HepG2 (cell line): ENCODE data around the gene AADACL4. TPM values are rescaled to one million over a fixed set of nuclear protein-coding genes. Genes with fewer than 3 reads are reported as not detected.

Experiments
- ATAC-seq: fragments of 200-7000 bp; cut with Tn5 transposase; 3 replicates; pipeline ENCODE4 v1.9.1; 2020; ENCODE audit warnings: mild to moderate bottlenecking, moderate library complexity
- BruUV-seq: library from RNA; stranded (reverse); fragments of 400-500 nt; replicated peaks from 2 replicates; lab custom pipeline; 2021; lab: Mats Ljungman, UMichigan
- CTCF ChIA-PET: fragments of 300-600 bp; formaldehyde crosslinking; extraction: SDS; loops from one replicate; lab custom pipeline; 2021; ENCODE audit warnings: low total read pairs, inconsistent platforms, low intra/inter-chr PET ratio; lab: Yijun Ruan, JAX
- POLR2A ChIA-PET: fragments of 350-600 bp; sonication (Branson Sonifier 250); formaldehyde crosslinking; loops from one replicate; lab custom pipeline; 2020; ENCODE audit warnings: antibody characterized with exemption, inconsistent platforms; lab: Yijun Ruan, JAX
- DNase-seq: peaks from one replicate; pipeline ENCODE4 v3.0.0-alpha.2; 2015; ENCODE audit warnings: low spot score
- FAIRE-seq: peaks from 3 replicates; lab custom pipeline; 2011; peaks lifted over from hg19 to GRCh38; lab: Jason Lieb, UNC
- H2AFZ ChIP-seq: one replicate; pipeline ENCODE4 v1.6.1; 2011; ENCODE audit warnings: low read length, inconsistent platforms
- H3K27ac ChIP-seq: fragments of 300-600 bp; 3 replicates; pipeline ENCODE4 v1.8.0; 2011; ENCODE audit warnings: mixed run types, mild to moderate bottlenecking, mixed read lengths, low read length, inconsistent platforms; ENCODE audit not compliant: insufficient read depth; ENCODE audit errors: extremely low read length
- H3K27me3 ChIP-seq, 2 experiments: fragments of 200-600 bp in 1 of 2; 2 replicates in 1 of 2; 3 replicates in 1 of 2; pipeline versions ENCODE4 v1.6.0 to v1.8.0; 2011; ENCODE audit warnings: low read length in 2 of 2, mild to moderate bottlenecking in 2 of 2, moderate library complexity in 2 of 2, inconsistent platforms in 1 of 2; ENCODE audit not compliant: insufficient read depth in 2 of 2, control insufficient read depth in 1 of 2
- H3K36me3 ChIP-seq, 2 experiments: fragments of 200-600 bp in 1 of 2; replicated peaks in 1 of 2; 2 replicates in 1 of 2; 3 replicates in 1 of 2; pipeline versions ENCODE4 v1.5.1 to v1.8.0; 2011; ENCODE audit warnings: low read length in 2 of 2, inconsistent platforms in 1 of 2; ENCODE audit not compliant: insufficient read depth in 2 of 2, control insufficient read depth in 1 of 2
- H3K4me1 ChIP-seq: 2 replicates; pipeline ENCODE4 v1.5.1; 2012; ENCODE audit warnings: low read length, inconsistent platforms; ENCODE audit not compliant: insufficient read depth
- H3K4me2 ChIP-seq: 2 replicates; pipeline ENCODE4 v1.6.0; 2011; ENCODE audit warnings: low read depth, low read length, inconsistent platforms
- H3K4me3 ChIP-seq, 3 experiments: fragments of 200-600 bp in 1 of 3; sonication (generic), shearing (Covaris generic) in 1 of 3; replicated peaks in 1 of 3; 2 replicates each; pipeline ENCODE4 v1.5.1; 2011 to 2016; ENCODE audit warnings: low read length in 3 of 3, inconsistent platforms in 2 of 3, low read depth in 2 of 3, mild to moderate bottlenecking in 2 of 3, control low read depth in 1 of 3, mixed read lengths in 1 of 3; ENCODE audit not compliant: insufficient read depth in 1 of 3
- H3K79me2 ChIP-seq: one replicate; pipeline ENCODE4 v1.6.1; 2011; ENCODE audit warnings: low read length, inconsistent platforms; ENCODE audit not compliant: insufficient read depth
- H3K9ac ChIP-seq: 2 replicates; pipeline ENCODE4 v1.6.0; 2011; ENCODE audit warnings: mild to moderate bottlenecking, low read depth, low read length, inconsistent platforms; ENCODE audit not compliant: insufficient read depth
- H3K9me3 ChIP-seq: 2 replicates; pipeline ENCODE4 v1.5.1; 2012; ENCODE audit warnings: mild to moderate bottlenecking, low read length
- H4K20me1 ChIP-seq: 2 replicates; pipeline ENCODE4 v1.6.0; 2011; ENCODE audit warnings: inconsistent platforms, mild to moderate bottlenecking, low read length, moderate library complexity; ENCODE audit not compliant: insufficient read depth
- ADNP ChIP-seq: sonication (generic); formaldehyde crosslinking; IDR thresholded peaks from 2 replicates; pipeline ENCODE4 v1.4.0; 2020; ENCODE audit warnings: missing genetic modification reagents
- ATF4 ChIP-seq, 2 experiments: fragments of 450-650 bp in 1 of 2; sonication (generic) in 1 of 2; formaldehyde crosslinking; IDR thresholded peaks; 2 replicates each; pipeline versions ENCODE4 v1.5.0 to v1.8.0; 2020 to 2022; ENCODE audit warnings: mild to moderate bottlenecking in 1 of 2, missing genetic modification reagents in 1 of 2
- BCL6 ChIP-seq: IDR thresholded peaks from 2 replicates; pipeline ENCODE4 v1.6.1; 2016; ENCODE audit warnings: missing genetic modification reagents, missing compliant biosample characterization
- CEBPB ChIP-seq: IDR thresholded peaks from 2 replicates; pipeline ENCODE4 v1.6.1; 2011; ENCODE audit warnings: low read depth, low read length, improper control_type of control experiment, borderline replicate concordance
- CEBPG ChIP-seq: IDR thresholded peaks from 2 replicates; pipeline ENCODE4 v1.6.1; 2016
- CHCHD3 ChIP-seq: sonication (generic); formaldehyde crosslinking; IDR thresholded peaks from 2 replicates; pipeline ENCODE4 v1.8.0; 2022; ENCODE audit warnings: mild to moderate bottlenecking, missing genetic modification reagents, moderate library complexity
- DNMT1 ChIP-seq: sonication (generic); formaldehyde crosslinking; IDR thresholded peaks from 2 replicates; pipeline ENCODE4 v1.5.1; 2020; ENCODE audit warnings: mild to moderate bottlenecking, missing genetic modification reagents
- FOXA1 ChIP-seq, 2 experiments: fragments of 450-650 bp in 1 of 2; sonication (generic) in 1 of 2; formaldehyde crosslinking in 1 of 2; IDR thresholded peaks; 2 replicates each; pipeline versions ENCODE4 v1.4.0 to v1.6.1; 2016 to 2020; ENCODE audit warnings: missing genetic modification reagents in 1 of 2
- HNRNPL ChIP-seq: fragments of 200-400 bp; formaldehyde crosslinking; IDR thresholded peaks from 2 replicates; pipeline ENCODE4 v1.6.1; 2017; ENCODE audit warnings: mild to moderate bottlenecking, low read depth, low read length
- MTA1 ChIP-seq: sonication (generic); formaldehyde crosslinking; IDR thresholded peaks from 2 replicates; pipeline ENCODE4 v1.4.0; 2020; ENCODE audit warnings: missing genetic modification reagents, mild to moderate bottlenecking, borderline replicate concordance
- MYC ChIP-seq: sonication (generic); formaldehyde crosslinking; IDR thresholded peaks from 2 replicates; pipeline ENCODE4 v1.9.0; 2021; ENCODE audit warnings: missing genetic modification reagents, borderline replicate concordance
- SAFB2 ChIP-seq: sonication (generic); formaldehyde crosslinking; IDR thresholded peaks from 2 replicates; pipeline ENCODE4 v1.5.1; 2020; ENCODE audit warnings: missing genetic modification reagents, low read depth, mild to moderate bottlenecking, borderline replicate concordance
- SALL2 ChIP-seq: sonication (generic); formaldehyde crosslinking; IDR thresholded peaks from 2 replicates; pipeline ENCODE4 v1.8.1; 2023; ENCODE audit warnings: mild to moderate bottlenecking, missing genetic modification reagents, inconsistent platforms
- SNAPC2 ChIP-seq: sonication (generic); formaldehyde crosslinking; IDR thresholded peaks from 2 replicates; pipeline ENCODE4 v1.8.1; 2022; ENCODE audit warnings: mild to moderate bottlenecking, missing genetic modification reagents
- TBL1XR1 ChIP-seq: fragments of 150-350 bp; IDR thresholded peaks from 2 replicates; pipeline ENCODE4 v1.6.1; 2014; ENCODE audit warnings: borderline replicate concordance, low read length; ENCODE audit not compliant: partially characterized antibody
- TFAP4 ChIP-seq: sonication (generic); IDR thresholded peaks from 2 replicates; pipeline ENCODE4 v1.6.1; 2016; ENCODE audit warnings: low read depth, borderline replicate concordance
- ZBTB20 ChIP-seq: sonication (generic); formaldehyde crosslinking; IDR thresholded peaks from 2 replicates; pipeline ENCODE4 v1.8.1; 2023; ENCODE audit warnings: missing genetic modification reagents, low read depth, mild to moderate bottlenecking, borderline replicate concordance
- ZFP41 ChIP-seq: sonication (generic); formaldehyde crosslinking; IDR thresholded peaks from 2 replicates; pipeline ENCODE4 v1.4.0; 2020; ENCODE audit warnings: mild to moderate bottlenecking, missing genetic modification reagents, borderline replicate concordance
- ZFX ChIP-seq: sonication (generic); formaldehyde crosslinking; IDR thresholded peaks from 2 replicates; pipeline ENCODE4 v1.4.0; 2020; ENCODE audit warnings: mild to moderate bottlenecking, low read depth, missing genetic modification reagents, moderate library complexity
- ZSCAN21 ChIP-seq: sonication (generic); formaldehyde crosslinking; IDR thresholded peaks from 2 replicates; pipeline ENCODE4 v1.8.0; 2022; ENCODE audit warnings: mild to moderate bottlenecking, missing genetic modification reagents, moderate library complexity, borderline replicate concordance
- WGBS: methylation state at CpG from one replicate; pipeline ENCODE4 v1.1.6; 2017; ENCODE audit warnings: low lambda C conversion rate; 5-methylcytosine and 5-hydroxymethylcytosine counted together
- in situ Hi-C: cut with HindIII; loops from 2 replicates; pipeline ENCODE4 v1.10.0; 2017; ENCODE audit warnings: low pct_unique_long_range_greater_than_20kb; ENCODE audit not compliant: extremely low pct_ligation_motif_present
- intact Hi-C: fragments of 100-400 bp; cut with micrococcal nuclease; formaldehyde crosslinking; loops from one replicate; pipeline ENCODE4 v1.10.0; 2022; ENCODE audit not compliant: unreplicated experiment
- polyA plus RNA-seq, 8 experiments: library from polyadenylated mRNA; depleted of rRNA in 3 of 8; stranded (reverse) in 7 of 8; unstranded in 1 of 8; fragments of >200 nt; fragmentation: Illumina TruSeq in 4 of 8; extraction: Trizol in 4 of 8; gene quantifications; 2 replicates each; pipeline versions ENCODE4 v1.2.1 to v1.2.3, GENCODE V29; 2011 to 2016; ENCODE audit warnings: low read depth in 4 of 8, missing spikeins in 1 of 8, mixed read lengths in 1 of 8; ENCODE audit not compliant: insufficient read depth in 1 of 8
- total RNA-seq, 5 experiments: library from RNA; depleted of rRNA; stranded (reverse); fragments of >200 nt; fragmentation: Illumina TruSeq; extraction: Trizol; gene quantifications; 2 replicates each; pipeline ENCODE4 v1.2.3, GENCODE V29; 2016; ENCODE audit warnings: low read depth in 1 of 5
- TF ChIP-seq, protein P1 (sequence below): IDR thresholded peaks from 2 replicates; pipeline ENCODE4 v1.6.1; 2016
- TF ChIP-seq, protein P2 (sequence below): sonication (generic); formaldehyde crosslinking; IDR thresholded peaks from 2 replicates; pipeline ENCODE4 v1.5.0; 2020; ENCODE audit warnings: mild to moderate bottlenecking, missing genetic modification reagents

AADACL4 gene
- total and polyA plus RNA-seq, 2 of the 13 experiments (the other 11 are each of a cell fraction or from before 2014, with no cell fraction given), result not detected

DNA sequence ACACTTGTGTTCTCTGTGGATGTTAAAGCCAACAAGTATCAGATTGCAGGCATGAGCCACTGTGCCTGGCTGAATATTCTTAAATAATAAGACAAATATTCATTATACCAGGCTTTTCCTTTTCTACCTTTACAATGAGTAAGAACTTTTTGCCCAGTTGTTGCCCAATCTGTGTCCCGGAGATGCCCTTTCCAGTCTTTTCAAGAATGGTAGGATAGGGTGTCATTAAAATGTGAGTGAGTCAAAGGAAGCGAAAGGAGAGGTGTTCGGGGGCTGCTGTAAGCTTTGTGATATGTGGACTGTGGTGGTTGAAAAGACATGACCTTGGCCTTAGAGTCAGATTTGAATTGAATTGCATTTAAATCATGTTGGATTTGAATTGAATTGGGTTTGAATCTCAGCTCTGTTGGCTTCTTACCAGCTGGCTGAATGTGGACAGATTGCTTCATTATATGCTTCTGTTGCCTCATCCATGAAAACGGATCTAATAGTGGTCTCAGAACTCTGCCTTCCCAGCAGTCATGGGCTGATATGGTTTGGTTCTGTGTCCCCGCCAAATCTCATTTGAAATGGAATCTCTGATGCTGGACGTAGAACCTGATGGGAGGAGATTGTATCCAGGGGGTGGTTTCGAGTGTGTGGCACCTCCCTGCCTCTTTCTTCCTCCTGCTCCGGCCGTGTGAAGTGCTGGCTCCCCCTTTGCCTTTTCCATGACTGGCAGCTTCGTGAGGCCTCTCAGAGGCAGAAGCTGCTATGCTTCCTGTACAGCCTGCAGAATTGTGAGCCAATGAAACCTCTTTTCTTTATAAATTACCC lies 49.3 kb downstream of the AADACL4 start:
- no peak overlapping the region for H2AFZ ChIP-seq
- H3K4me3 ChIP-seq, result no peak overlapping the region
- H3K4me2 ChIP-seq, result no peak overlapping the region
- ATAC-seq (no peak), DNase-seq (no peak), FAIRE-seq (no peak)
- POLR2A ChIA-PET, result no interaction called here
- H3K9ac ChIP-seq, result no peak overlapping the region
- peaks cover 3 to 15% of the 10 kb centered on the region in 2 experiments; a peak in 4 of 5 replicates for H3K27me3 ChIP-seq
- H3K9me3 ChIP-seq, result no peaks in the 10 kb centered on the region
- no peak overlapping the region for H3K27ac ChIP-seq
- H3K4me1 ChIP-seq, result no peaks in the 10 kb centered on the region
- no TSS peak for BruUV-seq
- in situ Hi-C loops, result no loop called here
- CTCF ChIA-PET, result no interaction called here
- intact Hi-C loops, result no loop called here
- WGBS, result 24% methylated on average over 9 of the region's 10 CpGs
- H3K79me2 ChIP-seq, result no peaks in the 10 kb centered on the region
- no peaks in the 10 kb centered on the region for H3K36me3 ChIP-seq
- H4K20me1 ChIP-seq, result no peaks in the 10 kb centered on the region
- no peak for TF ChIP-seq FOXA1 (IDR thresholded peaks at IDR 0.05)
- no peak for TF ChIP-seq FOXA1 (CRISPR knock-in tag; IDR thresholded peaks at IDR 0.05)
- TF ChIP-seq MTA1 (CRISPR knock-in tag), result no peak
- TF ChIP-seq CEBPB, result peak; percentile 81
- TF ChIP-seq TBL1XR1, result no peak
- TF ChIP-seq SALL2 (CRISPR knock-in tag), result no peak
- no peak for TF ChIP-seq ZSCAN21
- TF ChIP-seq MYC, result no peak
- no peak for TF ChIP-seq SAFB2 (CRISPR knock-in tag)
- no peak for TF ChIP-seq BCL6
- peak; percentile 31; the same call in 1 of the 2 replicates for TF ChIP-seq CEBPG (CRISPR knock-in tag)
- TF ChIP-seq, protein P1, sequence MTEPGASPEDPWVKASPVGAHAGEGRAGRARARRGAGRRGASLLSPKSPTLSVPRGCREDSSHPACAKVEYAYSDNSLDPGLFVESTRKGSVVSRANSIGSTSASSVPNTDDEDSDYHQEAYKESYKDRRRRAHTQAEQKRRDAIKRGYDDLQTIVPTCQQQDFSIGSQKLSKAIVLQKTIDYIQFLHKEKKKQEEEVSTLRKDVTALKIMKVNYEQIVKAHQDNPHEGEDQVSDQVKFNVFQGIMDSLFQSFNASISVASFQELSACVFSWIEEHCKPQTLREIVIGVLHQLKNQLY (CRISPR knock-in tag), result no peak
- no peak for TF ChIP-seq HNRNPL
- no peak for TF ChIP-seq ZBTB20 (CRISPR knock-in tag)
- TF ChIP-seq, protein P2, sequence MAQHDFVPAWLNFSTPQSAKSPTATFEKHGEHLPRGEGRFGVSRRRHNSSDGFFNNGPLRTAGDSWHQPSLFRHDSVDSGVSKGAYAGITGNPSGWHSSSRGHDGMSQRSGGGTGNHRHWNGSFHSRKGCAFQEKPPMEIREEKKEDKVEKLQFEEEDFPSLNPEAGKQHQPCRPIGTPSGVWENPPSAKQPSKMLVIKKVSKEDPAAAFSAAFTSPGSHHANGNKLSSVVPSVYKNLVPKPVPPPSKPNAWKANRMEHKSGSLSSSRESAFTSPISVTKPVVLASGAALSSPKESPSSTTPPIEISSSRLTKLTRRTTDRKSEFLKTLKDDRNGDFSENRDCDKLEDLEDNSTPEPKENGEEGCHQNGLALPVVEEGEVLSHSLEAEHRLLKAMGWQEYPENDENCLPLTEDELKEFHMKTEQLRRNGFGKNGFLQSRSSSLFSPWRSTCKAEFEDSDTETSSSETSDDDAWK (CRISPR knock-in tag), result no peak
- no peak for TF ChIP-seq ADNP (CRISPR knock-in tag)
- TF ChIP-seq SNAPC2 (CRISPR knock-in tag), result no peak
- no peak for TF ChIP-seq CHCHD3 (CRISPR knock-in tag)
- no peak for TF ChIP-seq DNMT1
- no peak for TF ChIP-seq TFAP4
- TF ChIP-seq ZFX (CRISPR knock-in tag), result no peak
- no peak for TF ChIP-seq ZFP41 (CRISPR knock-in tag)
- peak in 1 of 2 experiments; percentile 71; a peak in 1 of 4 replicates for TF ChIP-seq ATF4 (CRISPR knock-in tag; IDR thresholded peaks at IDR 0.05)
